A549 (cell line): ENCODE measurements around the gene SLC31A1. TPM values are rescaled to one million over a fixed set of nuclear protein-coding genes. Genes with fewer than 3 reads are reported as not detected.
"Not testable (repeated sequence)": the region's sequence is repeated elsewhere in the genome, so short reads cannot be mapped to it uniquely, and the experiment has no call there.

Experiments used
- ATAC-seq, 2 experiments: fragments of 200-7000 bp in 1 of 2; fragments of >200 bp in 1 of 2; cut with Nextera tagmentation in 1 of 2; cut with Tn5 transposase in 1 of 2; 3 replicates each; pipeline versions ENCODE4 v1.8.0 to v1.9.1; 2018 to 2020; ENCODE audit warnings: mild to moderate bottlenecking in 1 of 2, moderate library complexity in 1 of 2
- CTCF ChIA-PET: fragments of 300-600 bp; sonication (Branson Sonifier 250); formaldehyde crosslinking; extraction: SDS; loops from one replicate; lab custom pipeline; 2021; ENCODE audit warnings: antibody characterized with exemption, inconsistent platforms; lab: Yijun Ruan, JAX
- POLR2A ChIA-PET: fragments of 350-600 bp; formaldehyde crosslinking; extraction: SDS; loops from one replicate; lab custom pipeline; 2021; ENCODE audit warnings: antibody characterized with exemption, inconsistent platforms; lab: Yijun Ruan, JAX
- DNase-seq, 2 experiments: peaks; one replicate each; pipeline versions ENCODE4 v3.0.0 to v3.0.0-alpha.2; 2011 to 2016; ENCODE audit warnings: low read depth in 1 of 2, low spot score in 1 of 2
- FAIRE-seq: peaks from 2 replicates; lab custom pipeline; 2011; peaks lifted over from hg19 to GRCh38; lab: Jason Lieb, UNC
- H3K27ac ChIP-seq, 2 experiments: fragments of >200 bp; sonication (Bioruptor Twin); formaldehyde crosslinking; 3 replicates each; pipeline ENCODE4 v1.5.1; 2016 to 2017
- H3K4me1 ChIP-seq: fragments of >200 bp; sonication (Bioruptor Twin); formaldehyde crosslinking; 3 replicates; pipeline ENCODE4 v1.6.1; 2016
- H3K4me2 ChIP-seq: fragments of >200 bp; sonication (Bioruptor Twin); formaldehyde crosslinking; 3 replicates; pipeline ENCODE4 v1.6.1; 2016
- H3K4me3 ChIP-seq: fragments of >200 bp; sonication (Bioruptor Twin); formaldehyde crosslinking; 3 replicates; pipeline ENCODE4 v1.5.1; 2016
- H3K9me3 ChIP-seq: fragments of >200 bp; sonication (Bioruptor Twin); formaldehyde crosslinking; 3 replicates; pipeline ENCODE4 v1.6.1; 2016
- BCL3 ChIP-seq: fragments of >200 bp; sonication (Bioruptor Twin); formaldehyde crosslinking; IDR thresholded peaks from 3 replicates; pipeline ENCODE4 v1.6.1; 2016
- CEBPB ChIP-seq, 2 experiments: fragments of >200 bp in 1 of 2; sonication (Bioruptor Twin) in 1 of 2; formaldehyde crosslinking in 1 of 2; IDR thresholded peaks; 2 replicates each; pipeline ENCODE4 v1.6.1; 2012 to 2016
- CHD2 ChIP-seq: fragments of 150-350 bp; IDR thresholded peaks from 2 replicates; pipeline ENCODE4 v1.6.1; 2014; ENCODE audit warnings: low read length; ENCODE audit not compliant: partially characterized antibody
- EHF ChIP-seq: fragments of 250-450 bp; sonication (Bioruptor Pico); IDR thresholded peaks from 2 replicates; pipeline ENCODE4 v1.5.0; 2020; ENCODE audit warnings: mild to moderate bottlenecking
- EHMT2 ChIP-seq: fragments of 200-600 bp; sonication (generic); IDR thresholded peaks from 2 replicates; pipeline ENCODE4 v1.6.1; 2016; ENCODE audit warnings: antibody characterized with exemption, low read depth, mild to moderate bottlenecking, moderate library complexity
- EP300 ChIP-seq, 2 experiments: fragments of >200 bp; sonication (Bioruptor Twin); formaldehyde crosslinking; IDR thresholded peaks; 2 replicates in 1 of 2; 3 replicates in 1 of 2; pipeline ENCODE4 v1.6.1; 2016 to 2017
- ESRRA ChIP-seq: fragments of 150-350 bp; IDR thresholded peaks from 2 replicates; pipeline ENCODE4 v1.6.1; 2014; ENCODE audit warnings: mild to moderate bottlenecking, low read length, borderline replicate concordance
- FOSL2 ChIP-seq, 2 experiments: fragments of 450-650 bp in 1 of 2; fragments of >200 bp in 1 of 2; sonication (Bioruptor Twin) in 1 of 2; formaldehyde crosslinking; IDR thresholded peaks; 2 replicates each; pipeline versions ENCODE4 v1.5.0 to v1.6.1; 2016 to 2020; ENCODE audit warnings: mild to moderate bottlenecking in 1 of 2, moderate library complexity in 1 of 2
- GATA3 ChIP-seq: IDR thresholded peaks from 2 replicates; pipeline ENCODE4 v1.6.1; 2012; ENCODE audit warnings: borderline replicate concordance
- HDAC2 ChIP-seq: fragments of 200-600 bp; sonication (generic); IDR thresholded peaks from 2 replicates; pipeline ENCODE4 v1.6.1; 2016
- HES2 ChIP-seq: fragments of >200 bp; sonication (Bioruptor Twin); formaldehyde crosslinking; IDR thresholded peaks from 2 replicates; pipeline ENCODE4 v1.6.1; 2016
- HMGXB4 ChIP-seq: fragments of 250-450 bp; sonication (Bioruptor Pico); IDR thresholded peaks from 2 replicates; pipeline ENCODE4 v1.5.0; 2021; ENCODE audit warnings: mild to moderate bottlenecking, moderate library complexity, borderline replicate concordance
- HOXA7 ChIP-seq: fragments of 250-450 bp; sonication (Bioruptor Pico); IDR thresholded peaks from 2 replicates; pipeline ENCODE4 v1.5.0; 2020; ENCODE audit warnings: mild to moderate bottlenecking, moderate library complexity
- HOXB5 ChIP-seq: fragments of 250-450 bp; sonication (Bioruptor Pico); IDR thresholded peaks from 2 replicates; pipeline ENCODE4 v1.5.0; 2020; ENCODE audit warnings: mild to moderate bottlenecking, moderate library complexity
- JUN ChIP-seq, 2 experiments: fragments of >200 bp; sonication (Bioruptor Twin); formaldehyde crosslinking; IDR thresholded peaks; 2 replicates in 1 of 2; 3 replicates in 1 of 2; pipeline ENCODE4 v1.6.1; 2016 to 2017
- KDM5A ChIP-seq: fragments of 200-600 bp; sonication (generic); IDR thresholded peaks from 2 replicates; pipeline ENCODE4 v1.6.1; 2016; ENCODE audit warnings: antibody characterized with exemption, mild to moderate bottlenecking
- MAX ChIP-seq: IDR thresholded peaks from 2 replicates; pipeline ENCODE4 v1.6.1; 2012
- MAZ ChIP-seq: fragments of 150-350 bp; IDR thresholded peaks from 2 replicates; pipeline ENCODE4 v1.6.1; 2014; ENCODE audit warnings: antibody characterized with exemption, low read depth, low read length, borderline replicate concordance
- MYC ChIP-seq: IDR thresholded peaks from 2 replicates; pipeline ENCODE4 v1.6.1; 2012; ENCODE audit warnings: mild to moderate bottlenecking, inconsistent platforms, low read length, improper control_type of control experiment, borderline replicate concordance
- NFE2L2 ChIP-seq: fragments of 150-350 bp; conservative IDR thresholded peaks from 2 replicates; pipeline ENCODE4 v1.6.1; 2014; ENCODE audit warnings: low read length
- NPAS2 ChIP-seq: fragments of 250-450 bp; sonication (Bioruptor Pico); IDR thresholded peaks from 2 replicates; pipeline ENCODE4 v1.8.0; 2022; ENCODE audit warnings: mild to moderate bottlenecking, moderate library complexity, borderline replicate concordance
- PBX3 ChIP-seq: IDR thresholded peaks from 2 replicates; pipeline ENCODE4 v1.6.1; 2012
- PHF8 ChIP-seq: fragments of 200-600 bp; sonication (generic); IDR thresholded peaks from 2 replicates; pipeline ENCODE4 v1.6.1; 2016; ENCODE audit warnings: low read depth, mild to moderate bottlenecking, antibody characterized with exemption, moderate library complexity, borderline replicate concordance
- POLR2A ChIP-seq: IDR thresholded peaks from 2 replicates; pipeline ENCODE4 v1.6.1; 2012; ENCODE audit warnings: mild to moderate bottlenecking, low read length
- ZC3H11A ChIP-seq: fragments of 450-650 bp; IDR thresholded peaks from 2 replicates; pipeline ENCODE4 v1.6.1; 2014; ENCODE audit warnings: antibody characterized with exemption, mild to moderate bottlenecking
- ZFP36 ChIP-seq: fragments of 450-650 bp; IDR thresholded peaks from 2 replicates; pipeline ENCODE4 v1.6.1; 2014; ENCODE audit warnings: borderline replicate concordance; ENCODE audit not compliant: partially characterized antibody
- ZNF302 ChIP-seq: fragments of 250-450 bp; sonication (Bioruptor Pico); IDR thresholded peaks from 2 replicates; pipeline ENCODE4 v1.9.0; 2021; ENCODE audit warnings: inconsistent platforms, mild to moderate bottlenecking, moderate library complexity
- ZSCAN20 ChIP-seq: fragments of 250-450 bp; sonication (Bioruptor Pico); IDR thresholded peaks from 2 replicates; pipeline ENCODE4 v1.8.0; 2022; ENCODE audit warnings: mild to moderate bottlenecking, moderate library complexity
- WGBS: methylation state at CpG from one replicate; pipeline ENCODE4 v1.1.6; 2017; ENCODE audit errors: missing lambda C conversion rate; 5-methylcytosine and 5-hydroxymethylcytosine counted together
- polyA plus RNA-seq, 4 experiments: library from polyadenylated mRNA; depleted of rRNA in 3 of 4; stranded (reverse); fragments of >200 nt; fragmentation: RNase III in 1 of 4; extraction: RNeasy Plus Mini Kit Qiagen cat#74134 plus additional on column Dnase treatment in 1 of 4; gene quantifications; 2 replicates in 3 of 4; 3 replicates in 1 of 4; pipeline ENCODE4 v1.2.3, GENCODE V29; 2011 to 2017
- TF ChIP-seq, protein P1 (sequence below): fragments of 150-350 bp; IDR thresholded peaks from 2 replicates; pipeline ENCODE4 v1.6.1; 2014; ENCODE audit warnings: low read depth, mild to moderate bottlenecking, low read length

SLC31A1 gene
- polyA plus RNA-seq, 2 of the 4 experiments (the other 2 are of a cell fraction), result 24.2 to 27.9 TPM

DNA sequence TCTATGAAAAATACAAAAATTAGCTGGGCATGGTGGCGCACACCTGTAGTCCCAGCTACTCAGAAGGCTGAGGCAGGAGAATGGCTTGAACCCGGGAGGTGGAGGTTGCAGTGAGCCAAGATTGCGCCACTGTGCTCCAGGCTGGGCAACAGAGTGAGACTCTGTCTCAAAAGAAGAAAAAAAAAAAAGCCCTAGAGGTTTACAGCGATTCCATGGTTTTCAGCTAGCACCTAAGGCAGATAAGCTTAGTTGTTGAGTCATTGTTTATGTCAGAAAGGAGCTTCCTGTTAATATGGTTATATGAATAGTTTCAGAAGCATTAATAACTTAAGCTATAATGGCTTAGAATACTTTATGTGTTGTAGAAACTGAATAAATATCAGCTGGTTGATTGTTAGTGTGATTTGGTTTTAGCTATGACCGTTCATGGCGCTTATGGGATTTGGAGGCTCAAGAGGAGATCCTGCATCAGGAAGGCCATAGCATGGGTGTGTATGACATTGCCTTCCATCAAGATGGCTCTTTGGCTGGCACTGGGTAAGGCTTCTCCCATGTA, 68.8 kb downstream of the SLC31A1 start:
- Histone ChIP-seq H3K4me3 (no peak overlapping the region), H3K4me1 (no peaks in the 10 kb centered on the region), H3K9me3 (no peaks in the 10 kb centered on the region), H3K27ac (no peak overlapping the region), H3K4me2 (no peak overlapping the region)
- TF ChIP-seq HMGXB4 (no peak), HES2 (no peak), ZNF302 (CRISPR knock-in tag) (no peak), HDAC2 (no peak), EHF (no peak), HOXB5 (CRISPR knock-in tag) (no peak), NFE2L2 (no peak), ZC3H11A (no peak), CHD2 (no peak), PBX3 (no peak), MYC (no peak), NPAS2 (CRISPR knock-in tag) (no peak), ZSCAN20 (no peak), MAX (no peak), JUN (IDR thresholded peaks at IDR 0.05) (no peak)
- 87% methylated on average over 6 of the region's 6 CpGs for WGBS
- ATAC-seq (no peak), FAIRE-seq (no peak), DNase-seq (no peak)
- POLR2A ChIA-PET, result interaction anchor here (0.6 to 1.0 kb wide), 2 partner anchors 15 to 16 kb away, joined by 3 read pairs; no protein-coding TSS in a partner anchor
- CTCF ChIA-PET, result interaction anchor here (0.6 to 1.6 kb wide), 4 partner anchors 20 to 90 kb away, joined by 3 to 4 read pairs (median 3); partner anchors contain the start of gene WDR31

- WGBS, result 90% methylated on average over 7 of the region's 7 CpGs
- no peak for TF ChIP-seq ESRRA
- no peak for TF ChIP-seq GATA3
- no peak for TF ChIP-seq CHD2
- no peak for TF ChIP-seq FOSL2 (IDR thresholded peaks at IDR 0.05)
- no peak for TF ChIP-seq FOSL2 (CRISPR knock-in tag; IDR thresholded peaks at IDR 0.05)
- TF ChIP-seq HOXA7, result no peak
- TF ChIP-seq EP300 (IDR thresholded peaks at IDR 0.05), result no peak
- TF ChIP-seq POLR2A, result no peak
- TF ChIP-seq BCL3, result no peak
- no peak for TF ChIP-seq CEBPB (IDR thresholded peaks at IDR 0.05)
- TF ChIP-seq ZNF302 (CRISPR knock-in tag), result no peak
- TF ChIP-seq MAZ, result no peak
- no peak for TF ChIP-seq EHMT2
- TF ChIP-seq PHF8, result no peak
- TF ChIP-seq, protein P1, sequence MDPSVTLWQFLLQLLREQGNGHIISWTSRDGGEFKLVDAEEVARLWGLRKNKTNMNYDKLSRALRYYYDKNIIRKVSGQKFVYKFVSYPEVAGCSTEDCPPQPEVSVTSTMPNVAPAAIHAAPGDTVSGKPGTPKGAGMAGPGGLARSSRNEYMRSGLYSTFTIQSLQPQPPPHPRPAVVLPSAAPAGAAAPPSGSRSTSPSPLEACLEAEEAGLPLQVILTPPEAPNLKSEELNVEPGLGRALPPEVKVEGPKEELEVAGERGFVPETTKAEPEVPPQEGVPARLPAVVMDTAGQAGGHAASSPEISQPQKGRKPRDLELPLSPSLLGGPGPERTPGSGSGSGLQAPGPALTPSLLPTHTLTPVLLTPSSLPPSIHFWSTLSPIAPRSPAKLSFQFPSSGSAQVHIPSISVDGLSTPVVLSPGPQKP, result no peak
- no peak for TF ChIP-seq MYC
- no peak for TF ChIP-seq KDM5A
- no peak for TF ChIP-seq NPAS2 (CRISPR knock-in tag)
- TF ChIP-seq ZFP36, result no peak
- no peak for FAIRE-seq
- no peak overlapping the region for H3K4me2 ChIP-seq
- H3K4me3 ChIP-seq, result no peak overlapping the region
- no peak overlapping the region for H3K27ac ChIP-seq
- no peaks in the 10 kb centered on the region for H3K4me1 ChIP-seq
- DNase-seq, result no peak
- ChIA-PET POLR2A (interaction anchor here (0.5 kb wide), 1 partner anchor 868 kb away, joined by 6 read pairs; no protein-coding TSS in a partner anchor), CTCF (interaction anchor here (1.1 kb wide), 1 partner anchor 313 kb away, joined by 3 read pairs; no protein-coding TSS in a partner anchor)
- H3K9me3 ChIP-seq, result no peaks in the 10 kb centered on the region
- no peak for ATAC-seq
Measured at GRCh38 chr9:113293285-113293878, 72.0 kb downstream of the SLC31A1 start.

DNA sequence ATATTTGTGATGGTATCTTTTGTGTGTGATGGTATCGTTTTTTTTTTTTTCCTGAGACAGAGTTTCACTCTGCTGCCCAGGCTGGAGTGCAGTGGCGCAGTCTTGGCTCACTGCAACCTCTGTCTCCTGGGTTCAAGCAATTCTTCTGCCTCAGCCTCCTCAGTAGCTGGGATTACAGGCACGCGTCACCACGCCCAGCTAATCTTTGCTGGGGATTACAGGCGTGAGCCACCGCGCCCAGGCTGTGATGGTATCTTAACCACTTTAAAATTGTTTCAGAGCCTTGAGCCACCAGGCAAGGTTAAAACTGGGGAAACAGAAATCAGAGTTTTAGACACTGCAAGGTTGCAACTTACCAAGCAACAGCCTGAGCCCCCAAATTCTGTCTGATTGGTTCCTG, 74.9 kb downstream of the SLC31A1 start:
- not testable (repeated sequence) for DNase-seq, FAIRE-seq, H3K27ac ChIP-seq, H3K4me1 ChIP-seq, ATAC-seq, H3K4me2 ChIP-seq, H3K9me3 ChIP-seq, H3K4me3 ChIP-seq
- CTCF ChIA-PET, result interaction anchor here (1.2 to 3.6 kb wide), 5 partner anchors 13 to 359 kb away, joined by 3 to 20 read pairs (median 8); partner anchors contain the start of genes ALAD, CDC26 and PRPF4
- 82% methylated on average over 8 of the region's 8 CpGs for WGBS
- POLR2A ChIA-PET, result interaction anchor here (1.6 kb wide), 1 partner anchor 44 kb away, joined by 8 read pairs; the partner anchor contains the start of gene WDR31
